Left ventricle myocardium superior (tissue), 1 donor: ENCODE data around the gene PAX2. TPM values are rescaled to one million over a fixed set of nuclear protein-coding genes. Genes with fewer than 3 reads are reported as not detected.

ENCODE experiments used
- ATAC-seq: fragments of 200-7000 bp; cut with Tn5 transposase; one replicate; pipeline ENCODE4 v1.9.1; 2020; ENCODE audit warnings: mild to moderate bottlenecking, moderate library complexity
- DNase-seq: peaks from one replicate; pipeline ENCODE4 v3.0.0-alpha.2; 2020
- intact Hi-C: fragments of 100-400 bp; cut with micrococcal nuclease; formaldehyde crosslinking; loops from one replicate; pipeline ENCODE4 v1.11.0; 2022
- total RNA-seq: library from RNA; stranded (reverse); fragmentation: NEBNext Ultra II Directional; extraction: Animal tissue kit (Norgen Biotek cat#: 25700); gene quantifications from one replicate; pipeline ENCODE4 v1.2.1, GENCODE V29; 2021
- donor health status: DM: no; HTN: yes; CAD: no; lungs with severe emphysema.

The PAX2 gene
- total RNA-seq, 1 donor from 2014 or later = not detected

GRCh38 chr10:100736809-100737354 lies 8.5 kb upstream of the PAX2 start:
- DNase-seq (no peak), ATAC-seq (no peak)
- intact Hi-C loops = no loop called here

GRCh38 chr10:100737355-100738054 lies 7.9 kb upstream of the PAX2 start:
- intact Hi-C loops = no loop called here
- DNase-seq = no peak
- no peak for ATAC-seq

DNA sequence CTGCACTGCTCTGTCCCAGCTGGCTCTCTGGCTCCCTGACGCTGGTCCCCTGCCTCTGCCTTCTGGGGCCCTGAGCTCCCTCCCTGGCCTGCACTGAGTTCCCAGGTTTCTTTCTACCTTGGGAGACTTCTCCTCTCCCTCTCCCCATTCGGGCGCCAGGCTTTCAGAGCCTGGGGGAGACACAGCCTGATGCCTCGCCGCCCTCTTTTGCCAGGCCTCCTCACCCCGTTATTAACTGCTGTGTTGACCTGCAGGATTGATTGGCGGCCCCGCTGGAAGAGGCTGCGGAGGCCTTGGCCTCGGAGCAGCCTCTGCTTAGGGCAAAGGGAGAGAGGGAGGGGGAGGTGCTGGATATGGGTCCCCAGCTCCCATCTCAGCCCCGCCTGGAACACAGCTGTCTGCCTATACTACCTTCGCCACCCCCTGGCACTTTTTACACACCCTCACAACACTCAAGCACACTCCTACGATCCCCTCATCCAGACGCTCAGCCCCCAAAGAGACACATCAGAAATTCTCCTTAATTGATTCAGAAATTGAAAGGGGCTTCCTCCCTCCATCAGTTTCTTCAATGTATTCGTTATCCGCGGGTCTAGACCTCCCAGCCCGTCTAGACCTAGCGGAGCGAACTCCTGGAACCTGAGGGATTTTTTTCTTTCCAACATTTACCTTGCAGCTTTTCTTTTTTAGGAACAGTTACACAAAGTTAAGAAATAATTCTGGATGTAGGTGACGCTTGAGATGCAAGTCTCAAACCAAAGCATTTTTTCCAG lies 7.1 kb upstream of the PAX2 start:
- ATAC-seq (no peak), DNase-seq (no peak)
- intact Hi-C loops = no loop called here

DNA sequence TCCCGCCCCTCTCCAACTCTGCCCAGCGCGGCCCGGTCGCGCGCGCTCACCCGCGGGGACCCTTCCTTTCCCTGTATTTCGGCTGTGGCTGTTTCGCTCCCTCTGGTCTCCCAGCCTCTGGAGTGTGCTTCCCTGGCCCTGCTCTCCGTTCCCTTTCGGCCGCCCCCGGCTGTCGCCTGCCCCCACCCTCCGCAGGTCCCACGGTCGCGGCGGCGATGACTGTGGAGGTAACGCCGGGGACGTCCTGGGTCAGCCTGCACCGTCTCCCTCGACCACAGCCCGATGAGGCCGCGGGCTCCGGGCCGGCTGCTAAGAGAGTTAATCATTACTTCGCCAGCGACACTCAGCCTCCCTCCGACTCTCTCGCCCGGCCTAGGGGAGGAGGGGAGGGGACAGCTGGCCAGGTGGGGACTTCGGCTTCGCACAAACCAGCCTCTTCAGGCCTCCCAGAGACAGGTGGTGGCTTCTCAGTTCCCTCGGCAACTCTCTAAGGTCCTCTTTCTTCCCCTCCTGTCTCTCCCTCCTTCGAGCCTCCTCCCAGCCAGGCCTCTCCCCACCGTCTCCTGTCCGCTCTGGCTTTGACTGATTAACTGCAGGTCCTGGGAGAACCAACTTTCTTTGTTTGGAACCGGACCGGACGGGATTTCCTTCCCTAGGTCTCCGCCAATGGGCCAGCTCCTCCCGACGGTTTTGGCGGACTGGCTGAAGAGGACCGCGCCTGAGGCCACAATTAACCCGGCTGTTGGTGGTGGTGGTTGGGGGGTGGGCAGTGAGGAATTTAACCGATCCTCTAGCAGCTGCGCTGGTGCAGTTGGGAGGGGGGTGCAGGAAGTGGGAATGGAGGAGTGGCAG lies 5.6 kb upstream of the PAX2 start:
- DNase-seq (no peak), ATAC-seq (no peak)
- intact Hi-C loops = no loop called here

GRCh38 chr10:100740476-100741377 lies 4.7 kb upstream of the PAX2 start:
- ATAC-seq (no peak), DNase-seq (no peak)
- intact Hi-C loops = no loop called here

DNA sequence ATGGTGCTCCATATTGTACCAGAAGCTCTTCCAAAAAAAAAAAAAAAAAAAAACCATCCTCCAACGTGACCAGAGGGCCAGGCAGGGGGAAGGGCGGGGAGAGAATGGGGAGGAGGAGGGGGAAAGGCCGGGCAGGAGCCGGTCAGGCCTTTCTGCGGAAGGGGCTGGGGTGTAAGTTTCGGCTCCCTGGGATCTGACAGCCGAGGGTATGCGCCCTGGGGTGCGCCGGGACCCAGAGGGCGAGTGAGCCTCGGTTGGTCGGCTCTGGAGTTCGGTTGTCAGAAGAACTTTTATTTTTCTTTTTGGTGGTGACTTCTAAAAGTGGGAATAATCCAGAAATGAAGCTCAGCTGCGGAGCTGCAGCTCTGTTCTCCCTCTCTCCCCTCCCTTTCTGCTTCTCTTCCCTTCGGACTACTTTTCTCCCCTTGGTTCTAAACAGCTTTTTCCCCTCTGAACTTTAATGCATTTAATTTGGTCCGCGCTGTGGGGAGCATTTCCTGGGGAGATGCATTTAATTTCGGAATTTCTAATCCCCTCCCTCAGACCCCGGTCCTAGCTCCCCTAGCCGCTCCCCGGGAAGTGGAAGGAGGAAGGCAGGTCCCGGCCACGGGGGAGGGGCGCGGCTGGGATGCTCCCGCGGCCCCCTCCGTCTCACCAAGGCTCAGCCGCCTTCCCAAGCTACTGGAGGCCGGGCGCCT lies 3.9 kb upstream of the PAX2 start:
- ATAC-seq (no peak), DNase-seq (no peak)
- intact Hi-C loops = no loop called here

DNA sequence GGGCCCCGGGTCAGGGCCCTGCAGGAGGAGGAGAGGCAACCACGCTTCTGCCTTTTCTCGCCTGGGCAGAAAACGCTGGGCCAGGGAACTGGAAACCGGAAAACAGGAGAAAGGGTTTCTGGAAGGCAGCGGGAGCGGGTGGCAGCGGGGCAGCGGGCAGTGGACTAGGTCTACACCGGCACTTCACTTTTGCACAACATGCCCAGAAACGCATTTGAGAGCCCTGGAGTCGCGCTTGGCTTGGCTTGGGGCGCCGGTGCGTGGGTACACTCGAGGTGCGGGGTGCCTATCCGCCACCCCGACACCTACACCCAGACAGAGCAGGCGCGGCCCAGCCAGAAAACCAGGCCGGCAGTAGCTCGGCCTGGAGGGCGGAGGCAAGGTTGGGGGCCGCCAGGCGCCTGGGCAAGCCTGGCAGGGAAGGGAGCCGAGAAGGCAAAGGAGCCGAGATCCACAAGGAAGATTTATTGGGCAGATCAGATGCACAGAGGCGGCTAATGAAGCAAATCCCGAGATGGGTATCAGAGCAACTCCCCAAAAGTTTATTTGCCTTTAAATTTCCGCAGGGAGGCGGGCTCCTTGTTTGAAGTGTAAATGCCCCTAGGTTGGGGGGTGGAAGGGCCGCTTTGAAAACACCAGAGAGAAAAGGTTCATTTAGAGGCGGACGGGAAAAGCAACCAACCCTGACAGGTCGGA lies 3.2 kb upstream of the PAX2 start:
- intact Hi-C loops = no loop called here
- no peak for ATAC-seq
- no peak for DNase-seq

DNA sequence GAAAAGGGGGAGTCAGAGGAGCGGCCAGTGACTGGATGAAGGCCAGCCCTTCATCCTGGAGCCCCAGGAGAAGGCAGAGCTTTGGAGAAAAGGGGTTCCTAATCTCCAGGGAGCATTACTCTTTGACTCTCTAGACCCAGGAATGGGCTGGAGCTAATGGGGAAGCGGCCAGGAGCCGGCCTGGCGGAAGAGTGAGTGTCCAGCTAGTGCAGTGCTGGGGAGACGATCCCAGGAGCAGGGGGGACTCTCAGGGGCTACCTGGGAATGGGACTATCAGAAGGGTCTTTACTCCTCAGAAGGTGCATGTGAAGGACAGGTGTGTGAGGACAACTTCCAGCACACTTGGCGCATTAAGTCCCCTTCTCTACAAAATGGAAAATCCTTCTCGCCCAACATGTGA lies 2.4 kb upstream of the PAX2 start:
- no peak for DNase-seq
- no peak for ATAC-seq
- intact Hi-C loops = no loop called here

DNA sequence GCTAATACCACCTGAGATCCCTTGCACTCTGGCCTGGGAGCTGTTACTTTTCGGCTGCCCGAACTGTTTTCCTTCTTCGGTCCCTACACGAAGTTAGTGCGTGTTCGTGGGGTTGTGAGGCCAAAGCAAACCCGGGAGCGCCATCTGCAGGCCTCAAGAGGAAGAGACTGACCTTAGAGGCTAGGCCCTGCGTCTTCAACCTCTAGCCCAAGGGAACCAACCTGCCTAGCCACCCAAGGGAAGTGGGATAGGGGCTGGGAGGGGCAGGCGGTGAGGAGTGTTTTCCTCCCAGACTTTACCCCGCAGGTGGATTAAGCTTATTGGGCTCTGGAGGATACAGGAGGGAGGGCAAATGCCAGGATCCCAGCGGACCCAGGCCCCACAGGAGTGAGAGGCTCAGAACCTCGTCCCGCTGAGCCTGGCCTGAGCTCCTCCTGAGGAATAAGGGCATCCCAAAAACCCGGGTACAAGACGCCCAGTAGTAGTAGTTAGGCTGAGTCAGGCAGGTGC lies 1.7 kb upstream of the PAX2 start:
- intact Hi-C loops = no loop called here
- peak; percentile 65 for ATAC-seq
- DNase-seq = peak; percentile 52

GRCh38 chr10:100744136-100744986 lies 1.0 kb upstream of the PAX2 start:
- ATAC-seq = peak; percentile 12

DNA sequence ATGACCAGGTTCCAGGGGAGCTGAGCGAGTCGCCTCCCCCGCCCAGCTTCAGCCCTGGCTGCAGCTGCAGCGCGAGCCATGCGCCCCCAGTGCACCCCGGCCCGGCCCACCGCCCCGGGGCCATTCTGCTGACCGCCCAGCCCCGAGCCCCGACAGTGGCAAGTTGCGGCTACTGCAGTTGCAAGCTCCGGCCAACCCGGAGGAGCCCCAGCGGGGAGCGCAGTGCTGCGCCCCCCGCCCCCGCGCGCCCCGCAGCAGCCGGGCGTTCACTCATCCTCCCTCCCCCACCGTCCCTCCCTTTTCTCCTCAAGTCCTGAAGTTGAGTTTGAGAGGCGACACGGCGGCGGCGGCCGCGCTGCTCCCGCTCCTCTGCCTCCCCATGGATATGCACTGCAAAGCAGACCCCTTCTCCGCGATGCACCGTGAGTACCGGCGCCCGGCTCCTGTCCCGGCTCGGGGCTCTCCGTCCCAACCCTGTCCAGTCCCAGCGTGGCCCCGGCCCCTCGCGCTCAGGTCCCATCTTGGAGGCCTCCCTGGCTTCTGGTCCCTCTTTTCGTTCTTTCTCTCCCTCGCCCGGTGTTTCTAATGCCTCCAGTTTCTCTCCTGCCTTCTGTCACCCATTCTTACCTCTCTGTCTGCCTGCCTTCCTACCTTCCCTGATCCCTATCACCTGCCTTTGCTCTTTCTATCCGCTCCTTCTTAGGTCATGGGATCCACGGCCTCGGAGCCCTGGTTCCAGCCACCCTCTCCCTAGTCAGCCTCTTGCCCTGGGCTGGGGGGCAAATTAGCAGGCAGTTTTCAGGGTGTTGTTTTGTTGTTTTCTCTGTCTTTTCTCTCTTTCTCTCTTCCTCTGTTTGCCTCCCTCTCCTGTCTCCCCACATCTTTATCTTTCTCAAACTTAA lies 751 bp downstream of the PAX2 start:
- intact Hi-C loops = no loop called here
- no peak for ATAC-seq
- DNase-seq = no peak

More at GRCh38 chr10:100744136-100744986, 1.0 kb upstream of the PAX2 start:
- no peak for DNase-seq
- intact Hi-C loops = no loop called here

DNA sequence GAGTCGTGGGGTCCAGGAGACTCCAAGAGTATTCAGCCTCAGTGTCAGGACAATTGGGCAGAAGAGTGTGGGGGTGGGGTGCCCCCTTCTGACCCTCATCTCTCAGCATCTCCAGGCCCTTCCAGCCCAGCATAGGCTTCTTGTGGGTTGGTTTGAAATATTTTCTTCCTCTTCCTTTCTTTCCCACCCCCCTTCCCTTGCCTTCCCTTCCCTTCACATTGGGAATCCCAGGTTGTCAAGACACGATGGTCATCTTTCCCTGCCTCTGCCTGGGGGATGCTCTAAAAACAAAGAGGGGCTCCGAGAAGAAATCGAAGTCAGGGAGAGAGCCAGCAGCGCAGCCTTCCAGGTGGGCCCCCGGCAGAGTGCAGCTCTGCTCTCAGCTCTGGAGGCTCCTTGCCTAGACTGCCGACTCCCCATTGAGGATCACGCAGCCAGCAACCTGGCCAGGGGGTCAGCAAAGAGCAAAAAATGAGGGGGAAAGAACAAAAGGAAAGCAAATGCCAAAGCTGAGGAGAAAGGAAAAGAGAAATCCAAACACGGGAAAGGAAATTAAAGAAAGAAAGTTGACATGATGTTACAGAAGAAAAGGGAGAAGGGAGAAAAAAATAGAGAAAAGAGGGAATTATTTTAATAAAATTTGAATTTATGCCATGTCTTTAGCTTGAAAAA lies 1.5 kb downstream of the PAX2 start:
- ATAC-seq (no peak), DNase-seq (no peak)
- intact Hi-C loops = no loop called here

GRCh38 chr10:100747456-100748230 lies 2.3 kb downstream of the PAX2 start:
- ATAC-seq (peak; percentile 37), DNase-seq (no peak)
- intact Hi-C loops = no loop called here
